Smooth muscle cell (in vitro differentiated cells): Measurements from ENCODE around the gene KCNK15. TPM values are rescaled to one million over a fixed set of nuclear protein-coding genes. Genes with fewer than 3 reads are reported as not detected.

Experiments
- DNase-seq: peaks from one replicate; lab custom pipeline; 2025; ENCODE audit not compliant: unreplicated experiment; lab: John Stamatoyannopoulos, UW
- H2AFZ ChIP-seq: fragments of 200-600 bp; sonication (generic); 2 replicates; pipeline ENCODE4 v1.6.0; 2016; ENCODE audit warnings: antibody characterized with exemption, low read depth, mild to moderate bottlenecking
- H3F3A ChIP-seq: fragments of 200-600 bp; sonication (generic); 2 replicates; pipeline ENCODE4 v1.6.0; 2017; ENCODE audit warnings: antibody characterized with exemption, low read depth
- H3K27ac ChIP-seq: fragments of 200-600 bp; sonication (generic); 2 replicates; pipeline ENCODE4 v1.5.1; 2016; ENCODE audit warnings: low read depth, mild to moderate bottlenecking
- H3K27me3 ChIP-seq: fragments of 200-600 bp; sonication (generic); 2 replicates; pipeline ENCODE4 v1.6.1; 2016; ENCODE audit warnings: low read depth, mild to moderate bottlenecking
- H3K36me3 ChIP-seq: fragments of 200-600 bp; sonication (generic); 2 replicates; pipeline ENCODE4 v1.5.1; 2016; ENCODE audit warnings: low read depth
- H3K4me1 ChIP-seq: fragments of 200-600 bp; sonication (generic); 2 replicates; pipeline ENCODE4 v1.5.1; 2016; ENCODE audit warnings: low read depth
- H3K4me2 ChIP-seq: fragments of 200-600 bp; sonication (generic); 2 replicates; pipeline ENCODE4 v1.6.0; 2016; ENCODE audit warnings: mild to moderate bottlenecking
- H3K4me3 ChIP-seq: fragments of 200-600 bp; sonication (generic); 2 replicates; pipeline ENCODE4 v1.5.1; 2016; ENCODE audit warnings: mild to moderate bottlenecking
- H3K79me2 ChIP-seq: fragments of 200-600 bp; sonication (generic); 2 replicates; pipeline ENCODE4 v1.6.0; 2016; ENCODE audit warnings: low read depth, mild to moderate bottlenecking
- H3K9ac ChIP-seq: fragments of 200-600 bp; sonication (generic); 2 replicates; pipeline ENCODE4 v1.6.0; 2016; ENCODE audit warnings: low read depth
- H3K9me3 ChIP-seq: fragments of 200-600 bp; sonication (generic); replicated peaks from 2 replicates; pipeline ENCODE4 v1.5.1; 2016; ENCODE audit warnings: low read depth
- H4K20me1 ChIP-seq: fragments of 200-600 bp; sonication (generic); 2 replicates; pipeline ENCODE4 v1.6.0; 2016; ENCODE audit warnings: low read depth
- WGBS: methylation state at CpG from one replicate; pipeline ENCODE4 v1.1.7; 2016; ENCODE audit warnings: low lambda C conversion rate; 5-methylcytosine and 5-hydroxymethylcytosine counted together
- polyA plus RNA-seq: library from polyadenylated mRNA; unstranded; fragments of >200 nt; fragmentation: Nextera tagmentation; extraction: Ambion mirVana; gene quantifications from 2 replicates; pipeline ENCODE4 v1.2.1, GENCODE V29; 2016
- total RNA-seq: library from RNA; depleted of rRNA; stranded (reverse); fragments of >200 nt; gene quantifications from 2 replicates; pipeline ENCODE4 v1.2.3, GENCODE V29; 2014
- TF ChIP-seq, protein P1 (sequence below): fragments of 200-600 bp; sonication (generic); IDR thresholded peaks from 2 replicates; pipeline ENCODE4 v1.5.1; 2017; ENCODE audit warnings: borderline replicate concordance, mild to moderate bottlenecking, antibody characterized with exemption; ENCODE audit not compliant: insufficient read depth, poor library complexity, severe bottlenecking

KCNK15 gene
- total and polyA plus RNA-seq, 2 experiments from 2014 or later, result 0.06 to 0.54 TPM

DNA sequence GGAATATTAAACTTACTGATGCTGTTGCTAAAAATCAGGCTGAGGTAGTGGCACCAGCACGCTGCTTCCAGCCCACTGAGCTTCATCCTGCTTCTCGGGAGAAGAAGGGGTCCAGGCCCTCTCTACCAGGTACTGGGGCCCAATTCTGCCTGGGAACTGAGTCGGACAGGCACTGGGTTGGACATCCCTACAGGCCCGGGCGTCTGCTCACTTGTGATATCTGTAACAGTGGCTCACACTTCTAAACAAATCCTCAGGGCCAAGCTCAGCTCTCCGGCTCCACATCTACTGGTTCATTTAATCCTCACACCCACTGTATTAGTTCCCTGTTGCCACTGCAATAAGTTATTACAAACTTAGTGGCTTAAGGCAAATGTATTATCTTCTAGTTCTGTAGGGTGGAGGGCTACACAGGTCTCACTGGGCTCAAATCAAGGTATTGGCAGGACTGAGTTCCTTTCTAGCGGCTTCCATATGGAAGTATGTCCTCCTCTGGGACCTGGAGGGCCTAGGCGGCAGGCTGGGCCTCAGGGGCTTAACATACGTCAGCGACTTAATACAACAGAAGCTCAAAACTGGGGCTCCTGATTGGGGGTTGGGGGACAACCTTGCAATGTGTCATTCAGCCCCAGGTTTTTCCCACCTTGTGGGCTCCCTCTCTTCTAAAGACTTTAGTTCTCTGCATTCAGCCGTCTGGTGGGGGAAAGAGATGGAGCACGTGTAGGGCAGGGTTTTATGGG is 1.6 kb upstream of the KCNK15 start:
- Histone ChIP-seq H3K79me2 (no peaks in the 10 kb centered on the region), H3K27ac (no peak overlapping the region), H3K27me3 (peaks cover 16% of the 10 kb centered on the region), H2AFZ (no peak overlapping the region), H3K4me2 (no peak overlapping the region), H3K4me3 (no peak overlapping the region), H3K4me1 (peaks cover 3% of the 10 kb centered on the region), H3K9ac (no peak overlapping the region), H3K9me3 (no peaks in the 10 kb centered on the region), H4K20me1 (no peaks in the 10 kb centered on the region), H3F3A (no peaks in the 10 kb centered on the region), H3K36me3 (no peaks in the 10 kb centered on the region)
- no peak for DNase-seq
- TF ChIP-seq, protein P1, sequence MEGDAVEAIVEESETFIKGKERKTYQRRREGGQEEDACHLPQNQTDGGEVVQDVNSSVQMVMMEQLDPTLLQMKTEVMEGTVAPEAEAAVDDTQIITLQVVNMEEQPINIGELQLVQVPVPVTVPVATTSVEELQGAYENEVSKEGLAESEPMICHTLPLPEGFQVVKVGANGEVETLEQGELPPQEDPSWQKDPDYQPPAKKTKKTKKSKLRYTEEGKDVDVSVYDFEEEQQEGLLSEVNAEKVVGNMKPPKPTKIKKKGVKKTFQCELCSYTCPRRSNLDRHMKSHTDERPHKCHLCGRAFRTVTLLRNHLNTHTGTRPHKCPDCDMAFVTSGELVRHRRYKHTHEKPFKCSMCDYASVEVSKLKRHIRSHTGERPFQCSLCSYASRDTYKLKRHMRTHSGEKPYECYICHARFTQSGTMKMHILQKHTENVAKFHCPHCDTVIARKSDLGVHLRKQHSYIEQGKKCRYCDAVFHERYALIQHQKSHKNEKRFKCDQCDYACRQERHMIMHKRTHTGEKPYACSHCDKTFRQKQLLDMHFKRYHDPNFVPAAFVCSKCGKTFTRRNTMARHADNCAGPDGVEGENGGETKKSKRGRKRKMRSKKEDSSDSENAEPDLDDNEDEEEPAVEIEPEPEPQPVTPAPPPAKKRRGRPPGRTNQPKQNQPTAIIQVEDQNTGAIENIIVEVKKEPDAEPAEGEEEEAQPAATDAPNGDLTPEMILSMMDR, result no peak
- WGBS, result 86% methylated on average over 12 of the region's 12 CpGs

DNA sequence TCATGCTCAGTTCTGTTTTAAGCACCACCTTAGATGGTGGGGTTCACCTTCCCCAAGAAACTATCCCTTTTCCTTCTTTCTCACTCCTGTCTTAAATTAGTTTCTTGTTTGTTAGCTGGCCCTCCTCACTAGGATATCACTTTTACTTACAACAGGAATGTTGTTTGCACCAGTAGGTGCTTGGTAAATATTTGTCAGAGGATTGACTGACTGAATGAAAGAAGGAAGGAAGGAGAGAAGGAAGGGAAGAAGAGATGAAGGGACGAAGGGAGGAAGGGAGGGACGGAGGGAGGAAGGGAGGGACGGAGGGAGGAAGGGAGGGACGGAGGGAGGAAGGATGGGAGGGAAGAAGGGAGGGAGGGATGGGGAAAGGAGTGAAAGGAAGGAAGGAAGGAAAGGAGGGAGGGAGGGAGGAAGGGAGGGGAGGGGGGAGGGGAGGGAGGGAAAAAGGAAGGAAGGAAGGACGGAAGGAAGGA is 505 bp upstream of the KCNK15 start:
- Histone ChIP-seq H3K27ac (no peak overlapping the region), H3K79me2 (no peaks in the 10 kb centered on the region), H3K4me2 (peak overlapping the region; percentile 99), H3K9me3 (no peaks in the 10 kb centered on the region), H3K27me3 (peaks cover 16% of the 10 kb centered on the region), H3K4me3 (peak overlapping the region; percentile 52), H3K36me3 (no peaks in the 10 kb centered on the region), H4K20me1 (no peaks in the 10 kb centered on the region), H3K9ac (no peak overlapping the region), H2AFZ (no peak overlapping the region), H3K4me1 (peaks cover 3% of the 10 kb centered on the region), H3F3A (no peaks in the 10 kb centered on the region)
- TF ChIP-seq, protein P1, result no peak
- 20% methylated on average over 2 of the region's 5 CpGs for WGBS
- DNase-seq, result no peak

DNA sequence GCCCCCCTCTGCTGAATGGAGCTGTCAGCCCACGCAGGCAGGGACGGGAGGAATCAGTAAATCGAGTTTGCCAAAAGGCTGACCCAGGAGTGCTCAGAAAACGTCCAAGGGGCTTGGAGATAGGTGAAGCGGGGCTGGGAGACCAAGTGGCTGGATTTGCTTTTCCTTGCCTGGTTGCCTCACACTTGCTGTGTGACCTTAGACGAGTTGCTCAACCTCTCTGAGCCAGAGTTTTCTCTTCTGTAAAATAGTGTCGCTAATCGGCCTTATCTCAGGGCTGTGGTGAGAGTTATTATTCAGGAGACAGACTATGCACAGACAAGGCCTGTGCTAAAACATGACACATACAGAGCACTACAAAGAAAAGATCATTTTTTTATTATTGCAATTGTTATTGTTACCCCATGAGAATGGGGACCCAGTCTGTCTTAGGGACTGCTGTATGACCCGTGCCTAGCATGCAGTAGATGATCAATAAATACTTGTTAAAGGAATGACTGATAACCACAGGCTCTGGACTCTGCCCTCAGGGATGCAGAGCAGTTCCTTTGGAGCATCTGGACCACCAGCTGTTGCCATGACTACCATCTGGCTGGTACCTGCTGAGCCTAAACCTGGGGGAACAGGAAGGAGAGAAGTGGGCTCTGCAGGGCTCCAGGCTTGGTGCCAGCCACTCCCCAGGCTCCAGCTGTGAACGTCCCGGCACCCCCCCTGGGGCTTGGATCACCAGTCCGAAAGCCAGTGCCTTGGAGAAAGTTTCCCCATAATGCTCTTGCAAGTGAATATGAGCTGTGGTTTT is 901 bp downstream of the KCNK15 start:
- WGBS, result 50% methylated on average over 12 of the region's 12 CpGs
- Histone ChIP-seq H3K36me3 (no peaks in the 10 kb centered on the region), H3K27ac (no peak overlapping the region), H3K4me3 (peak overlapping the region; percentile 52), H3K9me3 (no peaks in the 10 kb centered on the region), H3K27me3 (peaks cover 10% of the 10 kb centered on the region), H3K79me2 (no peaks in the 10 kb centered on the region), H3K4me2 (peak overlapping the region; percentile 99), H3K4me1 (peaks cover 3% of the 10 kb centered on the region), H4K20me1 (no peaks in the 10 kb centered on the region), H3F3A (no peaks in the 10 kb centered on the region), H3K9ac (no peak overlapping the region), H2AFZ (peak overlapping the region; percentile 94)
- TF ChIP-seq, protein P1, result no peak
- no peak for DNase-seq
